GM19467 (cell line): ENCODE measurements around the gene SERINC3.
"Not testable (repeated sequence)": the region's sequence is repeated elsewhere in the genome, so short reads cannot be mapped to it uniquely, and the experiment has no call there.

Experiments used
- ATAC-seq: cut with Tn5 transposase; IDR thresholded peaks from one replicate; pipeline ENCODE4 v1.9.1; 2021; ENCODE audit warnings: mild to moderate bottlenecking, moderate library complexity; ENCODE audit not compliant: unreplicated experiment

The SERINC3 gene

DNA sequence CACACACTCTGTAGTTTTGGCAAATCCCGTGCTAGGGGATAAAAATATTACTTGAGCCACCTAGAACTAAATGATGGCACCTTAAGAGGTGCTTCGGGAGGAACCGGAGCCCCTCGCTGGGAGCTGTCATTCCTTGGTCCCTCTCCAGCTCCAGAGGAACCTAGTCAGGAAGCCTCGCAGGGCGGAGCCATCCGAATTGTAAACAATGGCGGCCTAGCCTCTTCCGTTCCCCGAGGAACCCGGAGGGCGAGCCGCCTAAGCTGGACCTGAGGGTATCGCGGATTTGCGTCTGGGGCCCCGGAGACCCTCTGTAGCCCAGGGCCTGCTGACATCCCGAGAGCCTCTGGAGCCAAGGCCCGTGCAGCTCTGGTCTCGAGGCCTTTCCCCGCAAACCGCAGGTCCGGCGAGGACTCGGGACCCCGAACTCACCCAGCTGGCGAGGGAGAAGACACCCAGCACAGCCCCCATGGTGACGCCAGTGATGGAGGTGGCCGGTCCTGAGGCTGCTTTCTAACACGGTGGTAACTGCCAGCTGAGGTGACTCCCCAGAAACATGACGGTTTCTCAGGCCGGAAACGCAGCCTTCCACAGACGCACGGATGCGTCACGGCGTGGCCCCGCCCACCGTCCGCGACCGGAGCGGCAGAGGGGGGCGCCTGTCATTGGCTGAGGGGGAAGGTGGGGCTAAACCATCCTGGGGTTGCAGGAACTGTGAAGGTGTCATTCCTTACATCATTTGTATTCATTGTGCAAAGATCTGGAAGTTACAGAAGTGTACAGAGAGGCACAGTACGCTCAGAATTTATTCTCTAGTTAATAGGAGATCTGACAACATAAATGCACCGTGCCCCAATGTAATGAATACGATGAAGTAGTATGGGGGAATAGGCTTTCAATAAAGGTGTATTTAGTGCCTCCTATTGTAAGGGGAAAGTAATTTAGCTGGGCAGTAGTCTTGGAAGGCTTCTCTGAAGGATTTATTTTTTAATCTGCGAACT, at the start of gene SERINC3:
SERINC3 (minus strand) TSS at position 587 of the 998 bp plus-strand sequence; CDS start at position 468, 119 bp downstream.
- peak; percentile 96 for ATAC-seq

DNA sequence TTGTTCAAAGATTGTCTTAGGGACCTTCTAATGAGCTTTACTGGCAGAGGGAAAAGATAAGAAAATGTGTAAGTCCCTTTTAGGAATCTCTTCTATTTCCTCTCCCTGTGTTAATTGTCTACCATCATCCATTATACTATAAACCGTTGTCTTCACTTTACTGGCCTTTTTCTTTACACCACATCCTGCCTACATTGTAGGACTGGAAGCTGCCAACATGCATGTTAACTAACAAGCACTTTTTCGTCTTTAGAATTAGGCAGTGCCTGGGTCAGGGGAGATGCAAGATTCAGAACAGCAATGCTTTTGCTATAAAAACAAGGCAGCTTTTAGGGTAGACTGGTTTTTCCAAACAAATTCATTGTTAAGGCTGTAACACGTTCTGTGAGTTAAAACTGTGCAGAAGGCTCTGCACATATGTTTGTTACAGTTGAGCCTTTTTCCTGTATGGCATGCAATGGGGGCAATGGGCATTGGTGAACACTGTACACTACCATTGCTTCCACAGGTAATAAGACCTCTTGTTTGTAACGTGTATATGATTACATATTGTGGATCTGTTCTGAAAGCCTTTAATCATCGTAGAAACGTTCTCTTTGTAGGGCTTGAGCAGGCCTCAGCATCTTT, 49.6 kb upstream of the SERINC3 start:
- no peak for ATAC-seq

DNA sequence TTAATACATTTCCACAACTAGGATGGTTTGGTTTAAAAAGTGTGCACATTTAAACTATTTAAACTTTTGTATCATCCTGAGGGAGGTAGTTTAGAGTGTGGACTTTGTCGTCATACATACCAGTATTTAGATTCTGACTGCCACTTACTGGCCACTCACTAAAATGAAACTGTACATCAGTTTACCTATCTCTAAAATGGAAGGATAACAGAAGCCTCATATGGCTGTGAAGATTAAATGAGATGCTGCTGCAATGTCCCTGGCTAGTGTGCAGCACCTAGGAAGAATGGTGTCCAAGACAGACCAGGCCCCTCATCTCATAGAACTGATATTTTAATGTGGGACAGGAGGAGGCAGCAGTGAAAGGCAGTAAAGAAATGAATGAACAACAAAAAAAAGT, 48.5 kb upstream of the SERINC3 start:
- ATAC-seq = no peak

DNA sequence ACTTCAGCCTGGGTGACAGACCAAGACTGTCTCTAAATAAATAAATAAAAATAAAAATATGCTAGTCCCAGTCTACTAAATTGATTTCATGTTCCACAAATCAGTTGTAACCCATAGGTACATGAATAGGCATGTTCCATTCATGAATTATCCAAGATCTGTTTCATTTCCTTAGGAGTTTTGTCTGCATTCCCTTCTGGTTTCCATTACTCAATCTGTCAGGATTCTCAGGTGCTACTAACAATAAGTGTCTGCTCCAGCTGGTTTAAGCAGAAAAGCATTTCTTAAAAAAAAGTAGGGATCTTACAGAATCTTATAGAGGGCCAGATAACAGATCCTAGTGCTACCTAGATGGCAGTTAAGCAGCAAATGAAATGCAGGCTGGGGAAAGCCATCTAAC, 44.9 kb upstream of the SERINC3 start:
- no peak for ATAC-seq

DNA sequence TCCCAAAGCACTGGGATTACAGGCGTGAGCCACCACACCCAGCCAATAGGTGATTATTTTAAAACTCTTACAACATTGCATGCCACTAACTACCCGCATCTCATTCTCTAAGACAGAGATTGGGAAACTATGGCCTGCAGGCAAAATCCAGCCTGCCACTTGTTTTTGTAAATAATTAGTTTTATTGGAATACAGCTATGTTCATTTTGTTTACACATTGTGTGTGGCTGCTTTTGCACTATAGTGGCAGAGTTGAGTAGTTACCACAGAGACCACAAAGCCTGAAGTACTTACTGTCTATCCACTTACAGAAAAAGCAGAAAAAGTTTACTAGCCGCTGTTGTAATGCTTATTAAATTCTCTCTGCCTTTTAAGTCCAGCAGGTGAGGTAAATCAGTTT, 44.1 kb upstream of the SERINC3 start:
- no peak for ATAC-seq

DNA sequence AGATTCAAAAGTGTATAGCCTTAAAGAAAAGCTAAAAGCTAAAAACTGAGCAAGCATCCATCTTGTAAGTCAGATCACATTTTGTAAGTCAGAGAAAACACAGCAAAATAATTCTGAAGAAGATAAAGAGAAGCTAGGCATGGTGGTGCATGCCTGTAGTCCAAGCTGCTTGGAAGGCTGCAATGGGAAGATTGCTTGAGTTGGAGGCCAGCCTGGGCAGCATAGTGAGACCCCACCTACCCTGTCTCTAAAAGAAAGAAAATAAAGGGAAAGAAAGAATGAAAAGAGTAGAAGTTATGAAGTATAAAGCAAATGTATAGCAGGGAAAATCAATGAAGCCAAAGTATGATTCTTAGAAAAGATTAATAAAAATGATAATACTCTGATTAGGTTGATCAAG, 40.0 kb upstream of the SERINC3 start:
- ATAC-seq = no peak

DNA sequence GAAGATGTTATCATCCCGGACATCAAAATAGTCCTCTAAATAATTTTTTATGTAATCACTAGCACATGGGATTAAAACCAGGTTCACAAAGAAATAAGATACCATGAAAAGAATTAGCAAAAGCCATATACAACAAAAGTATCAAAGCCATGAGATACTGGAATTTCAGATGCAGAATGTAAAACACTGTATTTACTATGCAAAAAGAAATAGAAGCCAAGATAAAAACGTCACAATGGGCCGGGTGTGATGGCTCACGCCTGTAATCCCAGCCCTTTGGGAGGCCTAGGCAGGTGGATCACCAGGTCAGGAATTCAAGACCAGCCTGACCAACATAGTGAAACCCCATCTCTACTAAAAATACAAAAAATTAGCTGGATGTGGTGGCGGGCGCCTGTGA, 38.9 kb upstream of the SERINC3 start:
- not testable (repeated sequence) for ATAC-seq

DNA sequence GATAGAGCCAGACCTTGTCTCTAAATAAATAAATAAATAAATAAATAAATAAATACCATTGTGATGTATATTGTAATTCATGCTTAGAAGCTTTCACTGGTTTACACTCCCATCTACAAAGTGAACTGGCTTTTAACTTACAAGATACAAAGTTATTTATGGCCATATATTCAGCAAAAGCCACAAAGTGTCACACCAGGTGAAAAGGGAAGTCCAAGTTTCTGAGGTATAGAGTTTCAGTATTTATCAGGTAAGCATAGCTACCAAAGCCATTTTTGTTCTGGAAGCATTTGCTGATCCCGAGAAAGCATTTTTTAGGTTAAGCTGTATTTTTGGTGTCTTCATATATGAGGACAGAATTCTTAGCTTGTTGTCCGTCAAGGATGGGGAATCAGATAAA, 38.4 kb upstream of the SERINC3 start:
- no peak for ATAC-seq

DNA sequence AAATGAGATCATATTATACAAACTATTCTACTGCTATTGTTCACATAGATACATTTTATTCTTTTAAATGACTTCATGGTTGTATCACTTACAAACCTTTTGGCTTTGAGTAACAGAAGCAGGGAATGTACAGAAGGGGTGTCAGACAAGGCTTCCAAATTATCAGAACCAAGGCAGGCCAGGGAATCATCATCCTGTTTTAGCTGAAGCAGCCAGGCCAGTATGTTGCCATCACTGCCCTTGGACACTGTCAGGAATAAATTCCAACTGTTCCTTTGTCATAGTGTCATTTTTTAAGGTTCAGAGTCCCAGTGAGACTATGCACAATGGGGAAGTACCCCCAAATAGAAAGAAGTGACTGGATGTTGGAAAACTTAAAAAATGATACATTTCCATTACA, 37.4 kb upstream of the SERINC3 start:
- no peak for ATAC-seq

DNA sequence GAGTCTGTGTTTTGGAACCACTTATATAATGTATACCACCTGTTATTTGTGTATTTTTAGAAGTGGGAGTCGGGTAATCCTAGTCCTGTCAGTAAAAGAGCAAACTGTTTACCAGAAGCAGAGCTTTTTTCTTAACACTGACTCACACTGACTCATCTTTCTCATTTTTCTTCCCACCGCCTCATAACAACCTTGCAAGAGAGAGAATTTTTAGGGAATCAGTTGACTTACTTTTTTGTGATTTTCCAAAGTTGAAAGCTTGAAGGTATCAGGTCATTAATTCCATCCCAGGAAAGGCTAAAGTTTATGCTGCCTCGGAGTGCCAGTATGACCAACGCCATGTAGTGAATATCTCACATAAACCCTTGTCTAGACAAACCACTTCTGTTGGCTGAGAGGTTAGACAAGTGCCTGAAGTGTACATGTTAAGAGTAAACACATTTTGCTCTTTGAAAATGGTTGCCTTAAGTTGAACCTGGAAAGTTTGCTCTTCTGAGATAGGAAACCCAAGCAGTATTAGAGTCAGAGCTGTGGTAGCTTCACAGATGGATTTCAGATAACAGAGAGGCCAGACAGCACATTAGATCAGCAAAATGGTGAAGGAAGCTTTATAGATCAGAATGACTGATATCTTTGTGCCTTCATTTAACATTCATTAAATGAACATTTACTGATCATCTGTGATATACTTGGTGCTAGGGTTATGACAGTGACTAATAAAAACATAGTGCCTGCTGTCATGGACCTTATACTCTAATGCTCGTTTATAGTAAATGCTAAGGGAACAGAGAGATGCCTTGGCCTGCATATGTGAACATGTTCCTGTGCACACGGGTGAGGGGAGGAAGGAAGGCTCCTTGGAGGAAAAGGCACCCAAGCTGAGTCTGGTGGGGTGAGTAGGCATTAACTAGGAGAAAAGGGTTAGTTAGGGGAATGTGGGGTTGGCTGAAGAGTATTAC, 31.4 kb upstream of the SERINC3 start:
- ATAC-seq = no peak

DNA sequence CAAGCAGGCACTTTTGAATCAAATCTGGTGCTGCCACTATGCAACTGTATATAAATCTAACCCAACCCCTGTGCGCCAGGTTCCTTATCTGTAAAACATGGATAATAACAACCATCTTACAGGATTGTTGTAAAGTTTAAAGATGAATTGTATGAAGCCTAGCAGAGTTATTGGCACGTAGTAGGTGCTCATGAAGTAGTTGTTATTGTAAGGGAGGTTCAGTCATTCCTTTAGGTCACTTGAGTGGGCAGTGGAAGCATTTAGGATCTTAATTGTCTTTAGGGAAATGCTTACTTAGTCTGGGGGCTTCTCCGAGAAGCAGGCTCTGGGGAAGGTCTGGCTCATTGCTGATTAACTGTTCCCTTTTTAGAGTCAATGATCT, 30.7 kb upstream of the SERINC3 start:
- no peak for ATAC-seq

DNA sequence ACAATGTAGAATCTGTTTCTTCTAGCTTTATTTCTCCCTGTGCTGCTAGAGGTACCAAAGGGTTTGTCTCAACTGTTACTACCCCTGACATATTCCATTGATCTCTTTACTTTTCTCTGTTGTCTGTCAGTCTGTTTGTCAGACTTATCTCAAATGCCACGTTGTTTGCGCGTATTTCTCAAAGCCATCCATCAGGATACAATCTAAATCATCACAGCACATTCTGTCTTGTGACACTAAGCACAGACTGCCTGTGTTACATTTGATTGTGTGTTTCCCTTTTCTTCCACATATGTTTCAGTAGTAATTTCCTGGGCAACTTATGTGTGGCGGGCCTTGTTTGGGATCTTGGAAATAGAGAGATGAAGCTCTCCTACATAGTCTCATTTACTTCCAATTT, 30.2 kb upstream of the SERINC3 start:
- ATAC-seq = no peak

DNA sequence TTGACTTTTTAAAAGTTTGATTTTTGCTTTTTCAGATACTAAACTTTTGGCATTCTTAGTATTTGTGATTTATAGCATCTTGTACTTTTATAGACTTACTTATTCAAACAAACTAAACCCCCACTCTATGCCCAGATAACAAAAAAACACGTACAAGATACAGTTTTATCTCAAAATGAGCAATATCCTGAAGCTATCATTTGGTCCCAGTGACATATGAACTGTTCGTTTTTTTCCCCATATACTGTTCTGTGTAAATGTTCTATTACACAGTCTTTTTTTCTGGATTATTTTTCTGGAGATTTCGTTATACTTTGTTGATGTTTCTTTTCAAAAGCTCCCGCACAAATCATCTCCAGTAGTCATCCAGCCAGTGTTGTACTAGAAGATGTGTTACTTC, 27.3 kb upstream of the SERINC3 start:
- ATAC-seq = no peak

DNA sequence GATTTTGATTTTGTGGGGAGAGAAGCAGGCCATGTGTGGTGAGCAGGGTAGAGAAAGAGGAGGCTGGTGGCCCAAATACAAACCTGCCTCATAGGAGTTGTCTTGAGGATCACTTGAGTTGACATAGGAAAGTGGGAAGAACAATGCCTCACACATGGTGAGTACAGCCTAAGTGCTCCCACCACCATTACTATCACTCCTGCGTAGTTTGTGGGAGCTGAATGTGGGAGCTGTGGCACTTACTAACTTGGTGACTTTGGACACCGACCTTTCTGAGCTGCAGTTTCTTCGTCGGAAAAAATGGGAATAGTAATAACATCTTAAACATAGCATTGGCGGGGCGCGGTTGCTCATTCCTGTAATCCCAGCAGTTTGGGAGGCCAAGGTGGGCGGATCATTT, 25.5 kb upstream of the SERINC3 start:
- ATAC-seq = no peak

DNA sequence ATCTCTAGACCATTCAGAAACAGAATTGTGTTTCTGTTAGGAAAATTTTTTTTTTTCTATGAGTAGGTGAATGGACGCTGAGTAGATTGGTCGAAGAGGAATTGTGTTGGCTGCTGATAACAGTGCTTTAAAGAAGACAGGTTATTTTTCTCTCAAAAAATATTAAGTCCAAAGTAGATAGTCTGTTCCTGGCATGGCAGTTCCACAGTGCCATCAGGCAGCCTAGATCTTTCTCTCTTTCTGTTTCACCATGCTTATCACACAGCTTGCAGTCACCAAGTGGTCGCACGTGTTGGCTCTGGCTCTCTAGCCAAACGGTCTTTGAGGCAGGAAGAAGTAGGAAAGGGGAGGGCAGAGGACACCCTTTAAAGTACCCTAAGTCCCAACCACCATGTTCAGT, 22.4 kb upstream of the SERINC3 start:
- ATAC-seq = no peak

DNA sequence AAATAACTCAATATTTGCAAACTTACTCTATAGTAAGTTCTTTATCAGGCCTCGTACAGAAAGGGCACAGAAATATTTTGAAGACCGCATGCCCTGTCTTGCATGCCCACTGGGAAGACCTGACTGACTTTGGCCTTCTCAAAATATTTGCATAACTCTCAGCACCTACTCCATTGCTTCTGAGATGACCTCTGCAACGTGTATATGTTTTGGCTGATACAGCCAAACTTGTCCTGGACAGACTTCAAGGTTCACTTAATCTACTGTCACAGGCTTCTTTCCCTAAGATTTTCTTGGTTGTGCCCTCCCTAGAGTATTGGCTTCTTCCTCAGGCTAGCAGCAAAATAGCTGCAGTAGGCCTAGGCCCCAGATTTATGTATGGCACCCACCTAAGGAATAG, 21.5 kb upstream of the SERINC3 start:
- ATAC-seq = no peak

DNA sequence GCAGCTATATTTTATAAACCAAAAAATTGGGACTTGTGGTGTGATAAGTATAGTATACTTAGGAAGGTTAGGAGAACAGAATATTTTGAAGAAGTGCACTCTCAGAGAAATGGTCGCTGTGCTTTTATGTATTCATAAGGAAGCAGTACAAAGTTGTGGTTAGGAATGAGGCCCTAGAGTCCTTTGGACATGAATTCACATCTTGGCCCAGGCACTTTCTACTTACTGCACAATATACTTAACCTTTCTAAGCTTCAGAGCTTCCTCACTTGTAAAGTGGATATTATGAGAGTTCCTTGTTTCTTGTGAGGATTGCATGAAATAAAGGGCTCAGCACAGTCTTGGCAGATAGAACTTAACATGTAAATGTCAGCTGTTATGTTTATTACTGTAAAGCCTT, 21.0 kb upstream of the SERINC3 start:
- ATAC-seq = no peak

DNA sequence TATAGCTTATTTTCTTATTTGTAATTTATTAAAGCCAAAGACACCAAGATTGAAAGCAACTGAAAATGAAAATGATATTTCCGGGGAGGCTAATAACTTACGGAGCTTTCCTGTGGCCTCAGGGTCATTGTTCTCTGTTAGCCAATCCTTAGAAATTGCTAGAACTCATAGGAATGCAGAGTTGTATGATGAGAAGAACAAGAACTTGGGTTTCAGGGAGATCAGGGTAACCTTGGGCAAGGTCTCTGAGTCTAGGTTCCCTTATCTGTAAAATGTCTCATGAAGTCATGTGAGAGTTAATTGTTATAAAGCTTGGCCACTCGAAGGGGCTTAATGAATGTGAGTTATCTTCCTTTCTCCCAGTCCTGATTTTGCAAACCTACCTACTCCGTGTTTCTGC, 20.1 kb upstream of the SERINC3 start:
- ATAC-seq = no peak

DNA sequence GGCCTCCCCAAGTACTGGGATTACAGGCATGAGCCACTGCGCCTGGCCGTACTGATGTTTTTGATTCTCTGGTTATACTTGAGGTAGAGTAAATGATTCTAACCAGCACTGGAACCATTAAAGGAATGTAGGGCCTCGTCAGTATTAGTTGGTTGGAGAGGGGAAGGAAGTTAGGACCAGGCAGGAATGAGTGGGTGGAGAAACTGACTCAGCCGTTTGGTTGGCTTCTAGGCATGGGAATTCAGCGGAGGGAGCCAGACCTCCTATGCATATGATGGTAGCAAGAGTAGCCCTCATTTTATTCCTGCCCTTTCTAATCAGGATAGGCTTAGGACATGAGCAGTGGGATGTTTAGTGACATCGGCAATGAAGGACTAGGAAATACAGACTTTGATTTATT, 19.0 kb upstream of the SERINC3 start:
- ATAC-seq = no peak

DNA sequence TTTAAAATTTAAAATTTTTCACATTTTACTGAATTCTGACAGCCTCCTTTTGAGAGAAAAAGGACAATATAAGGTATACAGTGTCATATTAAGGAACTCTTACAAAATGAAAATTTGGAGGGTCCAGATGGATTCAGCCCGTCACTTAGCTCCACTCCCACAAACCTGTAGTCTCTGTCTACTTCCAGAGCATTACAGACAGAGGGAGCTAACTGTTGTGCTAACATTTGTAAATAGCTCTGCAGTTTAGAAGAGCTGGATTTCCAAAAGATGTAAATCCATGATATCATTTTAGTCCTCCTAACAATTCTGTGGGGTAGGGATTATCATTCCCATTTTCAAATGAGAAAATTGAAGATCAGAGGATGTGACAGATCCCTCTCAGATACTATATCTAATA, 16.1 kb upstream of the SERINC3 start:
- no peak for ATAC-seq

DNA sequence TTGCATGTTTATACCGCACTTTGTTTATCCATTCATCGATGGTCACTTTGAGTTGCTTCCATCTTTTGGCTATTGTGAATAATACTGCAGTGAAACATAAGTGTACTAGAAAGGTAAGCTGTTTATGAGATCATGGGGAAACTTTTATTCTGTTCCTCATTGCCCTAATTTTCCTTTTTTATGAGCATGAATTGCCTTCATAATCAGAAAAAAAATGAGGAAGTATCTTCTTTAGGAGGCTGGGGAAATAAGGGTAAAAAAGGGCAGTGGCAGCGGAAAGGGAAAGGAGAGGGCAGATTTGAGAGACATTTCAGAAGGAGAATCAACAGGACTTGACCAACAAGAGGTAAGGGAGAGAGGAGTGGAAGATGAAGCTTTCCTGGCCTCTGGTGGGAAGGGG, 14.3 kb upstream of the SERINC3 start:
- no peak for ATAC-seq
